Measurements from ENCODE around the gene RNF141.

The RNF141 gene

DNA sequence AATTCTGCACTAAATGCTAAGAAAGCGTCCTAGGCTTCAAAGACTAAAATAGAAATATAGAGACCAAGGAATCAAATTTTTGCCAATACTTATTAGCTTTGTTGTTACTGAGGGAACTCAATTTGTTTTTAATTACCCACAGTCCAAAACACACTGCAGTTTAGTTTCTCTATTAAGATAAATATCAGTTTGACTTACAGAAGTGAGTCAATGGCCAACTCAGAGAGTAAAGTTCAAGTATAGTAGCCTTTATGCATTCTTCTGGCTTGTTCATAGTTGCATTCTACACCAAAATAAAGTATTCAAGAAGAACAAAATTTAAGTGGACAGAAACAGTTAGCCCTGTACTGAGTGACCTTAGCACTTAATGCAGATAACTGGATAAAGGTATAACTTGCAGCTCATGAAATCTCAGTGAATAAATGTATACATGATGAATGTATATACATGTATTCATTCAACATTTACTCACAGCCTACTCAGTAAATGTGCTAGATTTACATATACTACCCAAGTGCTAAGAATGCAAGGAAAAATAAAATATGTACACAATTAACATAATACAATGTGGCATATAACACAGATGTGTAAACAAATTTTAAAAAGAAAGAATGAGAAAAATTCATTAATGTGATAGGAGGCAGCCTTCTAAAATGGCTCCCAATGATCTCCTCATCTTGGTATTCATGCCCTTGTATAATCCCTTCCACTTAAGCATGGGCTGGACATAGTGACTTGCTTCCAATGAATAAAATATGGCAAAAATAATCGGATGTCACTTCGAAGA, 9.7 kb upstream of the RNF141 start:
- TF ChIP-seq, protein P1, sequence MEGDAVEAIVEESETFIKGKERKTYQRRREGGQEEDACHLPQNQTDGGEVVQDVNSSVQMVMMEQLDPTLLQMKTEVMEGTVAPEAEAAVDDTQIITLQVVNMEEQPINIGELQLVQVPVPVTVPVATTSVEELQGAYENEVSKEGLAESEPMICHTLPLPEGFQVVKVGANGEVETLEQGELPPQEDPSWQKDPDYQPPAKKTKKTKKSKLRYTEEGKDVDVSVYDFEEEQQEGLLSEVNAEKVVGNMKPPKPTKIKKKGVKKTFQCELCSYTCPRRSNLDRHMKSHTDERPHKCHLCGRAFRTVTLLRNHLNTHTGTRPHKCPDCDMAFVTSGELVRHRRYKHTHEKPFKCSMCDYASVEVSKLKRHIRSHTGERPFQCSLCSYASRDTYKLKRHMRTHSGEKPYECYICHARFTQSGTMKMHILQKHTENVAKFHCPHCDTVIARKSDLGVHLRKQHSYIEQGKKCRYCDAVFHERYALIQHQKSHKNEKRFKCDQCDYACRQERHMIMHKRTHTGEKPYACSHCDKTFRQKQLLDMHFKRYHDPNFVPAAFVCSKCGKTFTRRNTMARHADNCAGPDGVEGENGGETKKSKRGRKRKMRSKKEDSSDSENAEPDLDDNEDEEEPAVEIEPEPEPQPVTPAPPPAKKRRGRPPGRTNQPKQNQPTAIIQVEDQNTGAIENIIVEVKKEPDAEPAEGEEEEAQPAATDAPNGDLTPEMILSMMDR (conservative IDR thresholded peaks at IDR 0.05; ENCODE audit: low read depth, low read length), result no peak
- no peak overlapping the region for H3K4me3 ChIP-seq (ENCODE audit: low read length)
- DNase-seq (ENCODE audit: low read depth), result no peak

DNA sequence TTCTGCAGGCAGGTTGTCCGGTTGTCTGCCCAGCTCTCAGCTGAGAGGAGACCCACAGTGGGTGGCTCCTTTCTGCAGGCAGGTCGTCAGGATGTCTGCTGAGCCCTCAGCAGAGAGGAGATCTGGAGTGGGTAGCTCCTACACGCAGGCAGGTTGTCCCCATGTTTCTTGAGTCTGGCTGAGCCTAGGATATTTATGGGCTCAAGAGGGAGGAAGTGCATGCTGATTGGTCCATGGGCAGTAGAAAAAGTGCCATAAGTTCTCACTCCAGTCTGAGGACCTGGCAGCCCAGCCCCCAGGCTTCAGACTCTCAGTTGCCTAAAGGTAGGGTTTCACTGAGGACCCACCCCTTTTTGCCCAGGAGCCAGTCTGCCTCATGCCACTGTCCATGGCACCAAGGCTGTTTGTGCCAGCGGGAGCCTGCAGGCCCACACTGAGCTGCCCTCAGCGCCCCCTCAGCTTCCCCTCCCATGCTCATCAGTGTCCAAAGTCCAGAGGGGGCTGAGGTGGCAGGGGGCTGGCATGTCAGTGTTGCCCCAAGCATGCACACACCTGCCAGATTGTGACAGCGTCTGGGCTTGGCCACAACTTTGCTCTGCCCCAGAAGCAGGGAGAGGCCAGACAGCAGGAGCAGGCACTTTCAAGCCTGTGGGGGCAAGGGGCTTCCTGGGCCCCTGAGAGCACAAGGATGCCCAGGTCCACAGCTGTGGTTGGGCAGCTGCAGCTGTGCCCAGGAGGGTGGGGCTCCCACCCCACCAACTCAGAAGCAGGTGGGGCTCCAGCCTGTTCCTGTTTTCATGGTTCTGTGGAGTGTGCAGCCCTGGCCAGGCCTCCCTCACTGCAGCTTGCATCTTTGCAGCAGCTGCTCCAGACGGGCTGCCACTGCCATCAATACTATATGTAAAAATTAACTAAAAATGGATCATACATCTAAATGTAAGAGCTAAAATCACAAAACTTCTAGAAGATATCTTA, 3.8 kb upstream of the RNF141 start:
- H3K4me3 ChIP-seq (ENCODE audit: low read length), result no peak overlapping the region
- TF ChIP-seq, protein P1 (conservative IDR thresholded peaks at IDR 0.05; ENCODE audit: low read depth, low read length), result no peak
- no peak for DNase-seq (ENCODE audit: low read depth)

DNA sequence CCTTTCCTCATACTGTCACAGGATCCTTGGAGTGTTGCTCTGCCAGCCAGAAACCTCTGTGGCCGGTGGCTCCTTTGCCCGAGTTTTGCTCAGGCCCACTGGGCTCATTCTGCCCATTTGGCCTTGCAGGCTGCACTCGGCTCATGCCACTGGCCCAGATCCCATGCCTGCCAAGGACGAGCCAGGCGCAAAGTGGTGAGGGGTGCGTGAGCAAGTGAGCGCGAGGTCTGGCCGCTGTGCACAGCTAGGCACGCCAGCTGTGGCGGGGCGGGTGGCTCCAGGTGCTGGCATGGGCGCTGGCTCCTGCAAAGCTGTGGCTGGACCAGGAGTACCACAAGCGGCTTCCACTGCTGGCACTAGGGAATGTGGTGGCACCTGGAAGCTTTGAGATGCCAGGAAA, 2.8 kb upstream of the RNF141 start:
- H3K4me3 ChIP-seq (ENCODE audit: low read length), result no peak overlapping the region
- TF ChIP-seq, protein P1 (conservative IDR thresholded peaks at IDR 0.05; ENCODE audit: low read depth, low read length), result no peak
- no peak for DNase-seq (ENCODE audit: low read depth)

DNA sequence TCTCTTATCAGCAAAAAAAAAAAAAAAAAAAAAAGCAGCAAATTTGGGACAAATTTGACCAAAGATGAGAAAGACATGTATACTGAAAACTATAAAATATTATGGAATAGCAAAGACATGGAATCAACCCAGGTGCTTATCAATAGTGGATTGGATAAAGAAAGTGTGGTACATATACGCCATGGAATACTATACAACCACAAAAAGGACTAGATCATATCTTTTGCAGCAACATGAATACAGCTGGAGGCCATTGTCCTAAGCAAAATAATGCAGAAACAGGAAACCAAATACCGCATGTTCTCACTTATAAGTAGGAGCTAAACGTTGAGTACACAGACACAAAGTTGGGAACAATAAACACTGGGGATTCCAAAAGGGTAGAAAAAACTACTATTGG, 1.8 kb upstream of the RNF141 start:
- H3K4me3 ChIP-seq (ENCODE audit: low read length), result no peak overlapping the region
- TF ChIP-seq, protein P1 (conservative IDR thresholded peaks at IDR 0.05; ENCODE audit: low read depth, low read length), result no peak
- no peak for DNase-seq (ENCODE audit: low read depth)

DNA sequence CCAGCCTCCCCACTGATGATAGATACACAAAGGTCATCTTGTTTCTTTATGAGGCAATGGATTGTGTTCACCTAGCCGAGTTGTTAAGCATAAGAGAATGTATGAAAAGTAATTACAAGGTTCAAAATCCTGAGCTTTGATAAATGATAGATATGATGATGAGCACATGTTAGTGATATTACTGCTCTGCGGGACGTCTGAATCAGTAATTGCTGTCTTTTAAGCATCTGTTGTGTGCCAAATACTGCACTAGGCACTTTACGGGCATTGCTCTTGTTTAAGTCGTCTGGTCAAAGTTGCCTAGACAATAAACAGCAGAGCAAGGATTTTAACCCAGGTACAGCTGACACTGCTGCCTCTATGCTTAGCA, 559 bp upstream of the RNF141 start:
- H3K4me3 ChIP-seq (ENCODE audit: low read length), result peak overlapping the region; percentile 89
- TF ChIP-seq, protein P1 (conservative IDR thresholded peaks at IDR 0.05; ENCODE audit: low read depth, low read length), result no peak
- no peak for DNase-seq (ENCODE audit: low read depth)

DNA sequence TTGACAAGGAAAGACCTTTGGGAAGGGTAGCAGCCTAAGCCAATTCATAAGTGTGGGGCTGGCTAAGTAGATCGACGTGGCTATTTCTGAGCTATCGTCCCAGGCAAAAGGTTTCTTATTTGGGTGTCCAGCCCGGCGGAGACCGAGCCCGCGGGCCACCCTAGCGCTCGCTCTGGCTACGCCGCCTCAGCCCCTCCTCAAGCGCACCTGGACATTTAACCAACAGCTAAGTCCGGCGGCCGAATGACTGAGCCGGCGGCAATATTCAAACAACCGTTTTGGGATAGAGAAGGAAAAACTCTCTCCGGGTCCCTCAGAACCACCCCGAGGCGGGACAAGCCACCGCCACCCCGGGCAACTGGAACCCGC, 457 bp downstream of the RNF141 start:
- no peak for DNase-seq (ENCODE audit: low read depth)
- TF ChIP-seq, protein P1 (conservative IDR thresholded peaks at IDR 0.05; ENCODE audit: low read depth, low read length), result no peak
- peak overlapping the region; percentile 89 for H3K4me3 ChIP-seq (ENCODE audit: low read length)
